Esophagus squamous epithelium (tissue), 4 donors: Measurements from ENCODE around the gene RGCC.

Source experiments
- CTCF ChIP-seq, 6 experiments: fragments of 450-650 bp in 4 of 6; fragments of 200-600 bp in 2 of 6; sonication (generic) in 2 of 6; IDR thresholded peaks; one replicate each; pipeline ENCODE4 v1.5.1; 2016 to 2019; ENCODE audit warnings: antibody characterized with exemption in 6 of 6, mild to moderate bottlenecking in 4 of 6, moderate library complexity in 4 of 6
- POLR2A ChIP-seq, 4 donors: fragments of 450-650 bp; IDR thresholded peaks; one replicate each; pipeline ENCODE4 v1.6.1; 2017; ENCODE audit warnings: antibody characterized with exemption in 4 of 4, mild to moderate bottlenecking in 4 of 4, moderate library complexity in 3 of 4

- TF ChIP-seq CTCF (IDR thresholded peaks at IDR 0.05) (peak in 4 of 6 experiments; percentile 5 to 26 (median 12)), POLR2A (IDR thresholded peaks at IDR 0.05) (no peak)
Measured at GRCh38 chr13:41428155-41428554, 29.2 kb upstream of the RGCC start.
